C4-2B (cell line): ENCODE data around the gene EID3.
"Not testable (repeated sequence)": the region's sequence is repeated elsewhere in the genome, so short reads cannot be mapped to it uniquely, and the experiment has no call there.

Source experiments
- CTCF ChIP-seq: fragments of 450-650 bp; conservative IDR thresholded peaks from 2 replicates; pipeline ENCODE4 v1.5.1; 2017; ENCODE audit warnings: mild to moderate bottlenecking
- ZFX ChIP-seq: fragments of 450-650 bp; IDR thresholded peaks from 2 replicates; pipeline ENCODE4 v1.6.1; 2017

GRCh38 chr12:104294158-104294859 lies 9.2 kb upstream of the EID3 start:
- TF ChIP-seq CTCF: peak; percentile 34
- not testable (repeated sequence) for TF ChIP-seq ZFX
